K562 treated with DMSO at 1 percent for 12 hours (cell line): ENCODE data around the gene CLPTM1. TPM values are rescaled to one million over a fixed set of nuclear protein-coding genes. Genes with fewer than 3 reads are reported as not detected.

Experiments used
- total RNA-seq: library from RNA; unstranded; fragments of 300-600 nt; gene quantifications from 2 replicates; pipeline ENCODE4 v1.2.3, GENCODE V29; 2022; ENCODE audit not compliant: insufficient read depth

CLPTM1 gene
- 66.2 and 105 TPM in 2 replicates for total RNA-seq

GRCh38 chr19:44954649-44955504, at the start of gene CLPTM1:
CLPTM1 (plus strand) TSS chr19:44955380; CDS start chr19:44955396, 16 bp downstream.

GRCh38 chr19:44905437-44906160, 49.6 kb upstream of the CLPTM1 start, which contains the start of gene APOE:
APOE (plus strand) TSS chr19:44905796; CDS start chr19:44906625, 829 bp downstream.

GRCh38 chr19:44914433-44915206, 40.6 kb upstream of the CLPTM1 start, which contains the start of gene APOC1:
APOC1 (plus strand) TSS chr19:44914608; CDS start chr19:44914892, 284 bp downstream.

GRCh38 chr19:44942067-44942571, 13.1 kb upstream of the CLPTM1 start, which contains the start of gene APOC4:
APOC4 (plus strand) TSS chr19:44942237; CDS start chr19:44942278, 41 bp downstream.

GRCh38 chr19:45001087-45001739, 46.0 kb downstream of the CLPTM1 start, which contains the start of gene RELB:
RELB (plus strand) TSS chr19:45001464; CDS start chr19:45001580, 116 bp downstream.

GRCh38 chr19:45038931-45039893, 84.0 kb downstream of the CLPTM1 start, which contains the start of gene CLASRP:
CLASRP (plus strand) TSS chr19:45039045; CDS start chr19:45040213, 1,168 bp downstream.

Other genes starting within 250 kb of the CLPTM1 start
- 20.0 and 22.6 TPM in 2 replicates for gene BCL3, start 206.7 kb upstream of the CLPTM1 start, total RNA-seq
- gene CBLC, start 177.5 kb upstream of the CLPTM1 start, total RNA-seq: not detected in 2 replicates
- 2.7 and 6.7 TPM in 2 replicates for gene BCAM, start 146.3 kb upstream of the CLPTM1 start, total RNA-seq
- gene NECTIN2, start 109.1 kb upstream of the CLPTM1 start, total RNA-seq: 80.1 and 110 TPM in 2 replicates
- gene TOMM40, start 64.1 kb upstream of the CLPTM1 start, total RNA-seq: 89.4 and 92.1 TPM in 2 replicates
- gene APOE, start 49.6 kb upstream of the CLPTM1 start, total RNA-seq: 886 and 1,766 TPM in 2 replicates
- 862 and 1,208 TPM in 2 replicates for gene APOC1, start 40.8 kb upstream of the CLPTM1 start, total RNA-seq
- gene APOC4, start 13.1 kb upstream of the CLPTM1 start, total RNA-seq: not detected in 2 replicates
- not detected in 2 replicates for gene APOC2, start 9.3 kb upstream of the CLPTM1 start, total RNA-seq
- 12.8 and 15.2 TPM in 2 replicates for gene RELB, start 46.1 kb downstream of the CLPTM1 start, total RNA-seq
- 30.7 and 41.2 TPM in 2 replicates for gene CLASRP, start 83.7 kb downstream of the CLPTM1 start, total RNA-seq
- 4.0 and 6.2 TPM in 2 replicates for gene ZNF296, start 121.1 kb downstream of the CLPTM1 start, total RNA-seq
- gene GEMIN7, start 123.9 kb downstream of the CLPTM1 start, total RNA-seq: 39.3 and 48.7 TPM in 2 replicates
- gene PPP1R37, start 137.8 kb downstream of the CLPTM1 start, total RNA-seq: 14.3 and 29.4 TPM in 2 replicates
- gene NKPD1, start 205.6 kb downstream of the CLPTM1 start, total RNA-seq: 0.25 and 0.73 TPM in 2 replicates
- gene TRAPPC6A, start 222.9 kb downstream of the CLPTM1 start, total RNA-seq: 64.4 and 117 TPM in 2 replicates
- gene BLOC1S3, start 223.4 kb downstream of the CLPTM1 start, total RNA-seq: 25.7 and 29.9 TPM in 2 replicates